HCT116 (cell line): ENCODE results near the gene LMBR1.

Experiments
- ATF3 ChIP-seq: IDR thresholded peaks from 2 replicates; pipeline ENCODE4 v1.6.1; 2012
- CTCF ChIP-seq, 3 experiments: fragments of 200-600 bp in 1 of 3; sonication (generic) in 1 of 3; IDR thresholded peaks in 2 of 3; conservative IDR thresholded peaks in 1 of 3; 2 replicates each; pipeline ENCODE4 v1.5.1; 2012 to 2017; ENCODE audit warnings: low read depth in 2 of 3, low read length in 2 of 3, antibody characterized with exemption in 1 of 3, borderline replicate concordance in 1 of 3, control low read depth in 1 of 3, mild to moderate bottlenecking in 1 of 3, mixed read lengths in 1 of 3, mixed run types in 1 of 3, moderate library complexity in 1 of 3; ENCODE audit not compliant: insufficient read depth in 1 of 3
- EZH2 ChIP-seq: fragments of 200-600 bp; sonication (generic); IDR thresholded peaks from 2 replicates; pipeline ENCODE4 v1.6.1; 2017; ENCODE audit warnings: antibody characterized with exemption, mixed run types
- POLR2A ChIP-seq: IDR thresholded peaks from 2 replicates; pipeline ENCODE4 v1.7.0; 2011; ENCODE audit warnings: borderline replicate concordance; ENCODE audit not compliant: insufficient read depth, insufficient read length; ENCODE audit errors: extremely low read depth
- POLR2AphosphoS5 ChIP-seq: IDR thresholded peaks from 2 replicates; pipeline ENCODE4 v1.6.1; 2011; ENCODE audit warnings: mild to moderate bottlenecking, low read depth, low read length, moderate library complexity
- SIN3A ChIP-seq: IDR thresholded peaks from 2 replicates; pipeline ENCODE4 v1.6.1; 2012; ENCODE audit warnings: low read depth
- YY1 ChIP-seq: IDR thresholded peaks from 2 replicates; pipeline ENCODE4 v1.6.1; 2011; ENCODE audit warnings: low read length, low read depth, moderate library complexity, mild to moderate bottlenecking; ENCODE audit not compliant: insufficient replicate concordance; ENCODE audit errors: extremely low read depth
- ZFX ChIP-seq: fragments of 450-650 bp; IDR thresholded peaks from 2 replicates; pipeline ENCODE4 v1.6.1; 2017

- TF ChIP-seq CTCF (IDR thresholded peaks at IDR 0.05 in 2 of 3, conservative IDR thresholded peaks at IDR 0.05 in 1 of 3; ENCODE audit: borderline replicate concordance in 1 of 3, insufficient read depth in 1 of 3, low read depth in 2 of 3, low read length in 2 of 3): no peak
- no peak for TF ChIP-seq POLR2AphosphoS5
- TF ChIP-seq POLR2A: no peak
- TF ChIP-seq ATF3: no peak
- no peak for TF ChIP-seq SIN3A
- no peak for TF ChIP-seq ZFX
- TF ChIP-seq EZH2: no peak
- no peak for TF ChIP-seq YY1
Observed at GRCh38 chr7:156667110-156667426, 225.9 kb downstream of the LMBR1 start.
